HG03095 (cell line): ENCODE measurements around the gene FADD.

Experiments used
- ATAC-seq: cut with Tn5 transposase; IDR thresholded peaks from one replicate; pipeline ENCODE4 v1.9.1; 2021; ENCODE audit warnings: moderate library complexity; ENCODE audit not compliant: unreplicated experiment

The FADD gene

GRCh38 chr11:70202920-70203750 lies at the start of gene FADD:
FADD (plus strand) TSS chr11:70203296; CDS start chr11:70203460, 164 bp downstream.
- peak; percentile 59 for ATAC-seq

DNA sequence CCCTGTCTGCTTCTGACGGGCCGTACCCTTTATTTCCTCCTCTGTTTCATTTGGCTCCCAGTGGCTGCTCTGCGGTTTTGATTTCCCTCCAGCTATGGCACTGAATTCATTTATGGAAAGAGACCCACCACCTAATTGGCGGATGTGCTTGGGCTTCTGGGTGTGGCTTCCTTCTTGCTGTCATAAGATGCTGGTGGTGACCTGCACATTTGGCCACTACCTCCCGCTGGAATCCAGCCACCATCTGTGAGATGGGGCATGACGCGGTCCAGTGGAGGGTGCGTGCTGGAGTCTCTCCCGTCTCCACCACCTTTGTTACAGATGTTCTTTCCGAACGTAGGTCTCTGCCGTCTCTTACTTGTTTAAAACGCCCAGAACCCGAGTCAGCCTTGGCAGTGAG lies 47.7 kb upstream of the FADD start:
- ATAC-seq, result no peak

DNA sequence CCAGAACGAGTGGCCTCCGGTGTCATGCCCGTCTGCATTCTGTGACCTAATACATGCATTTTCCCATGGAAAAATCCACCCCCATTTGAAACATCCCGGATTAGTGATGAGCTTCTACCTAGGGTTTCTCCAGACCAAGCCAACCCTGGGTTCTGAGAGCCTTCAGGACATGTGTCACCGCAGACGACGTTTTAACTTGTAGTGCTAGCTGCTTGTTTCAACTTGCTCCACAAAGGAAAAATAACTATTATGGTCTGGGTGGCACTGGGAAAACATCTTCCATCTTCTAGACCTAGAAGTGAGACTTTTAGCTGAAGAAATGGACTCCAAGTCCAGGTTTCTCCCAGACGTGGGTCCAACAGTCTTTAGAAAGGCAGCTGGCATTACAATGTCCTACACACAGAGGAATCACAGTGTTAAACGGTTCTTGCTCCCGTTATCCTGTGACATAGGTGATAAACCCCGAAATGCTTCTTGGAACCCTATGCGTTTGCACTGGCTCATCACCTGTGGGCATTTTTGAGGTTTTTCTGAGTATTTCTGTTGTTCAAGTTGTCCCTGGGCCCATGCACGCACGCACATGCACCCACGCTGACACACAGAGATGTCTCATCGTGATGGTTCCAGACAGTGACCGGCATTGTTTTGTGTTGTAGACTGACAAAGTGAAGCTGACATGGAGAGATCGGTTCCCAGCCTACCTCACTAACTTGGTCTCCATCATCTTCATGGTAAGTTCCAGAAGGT lies 46.6 kb upstream of the FADD start:
- ATAC-seq, result no peak

DNA sequence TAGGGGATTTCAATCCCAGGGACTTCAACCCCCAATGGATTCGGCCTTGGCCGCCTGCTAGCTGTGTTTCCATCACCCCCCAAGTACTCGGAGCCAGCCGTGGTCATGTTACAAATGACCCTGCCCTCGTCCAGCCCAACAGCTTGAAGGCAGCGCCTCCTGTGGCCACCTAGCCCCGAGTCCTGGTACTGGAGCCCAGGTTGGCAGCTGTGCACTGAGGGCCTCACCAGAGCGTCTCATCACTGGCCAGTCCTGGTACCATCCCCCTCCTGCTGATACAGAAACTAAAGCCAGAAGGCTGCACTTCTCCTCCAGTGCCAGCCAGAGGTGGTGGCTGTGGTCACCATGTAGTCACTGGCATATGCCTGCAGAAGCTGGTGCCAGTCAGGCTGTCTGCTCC lies 44.9 kb upstream of the FADD start:
- no peak for ATAC-seq

DNA sequence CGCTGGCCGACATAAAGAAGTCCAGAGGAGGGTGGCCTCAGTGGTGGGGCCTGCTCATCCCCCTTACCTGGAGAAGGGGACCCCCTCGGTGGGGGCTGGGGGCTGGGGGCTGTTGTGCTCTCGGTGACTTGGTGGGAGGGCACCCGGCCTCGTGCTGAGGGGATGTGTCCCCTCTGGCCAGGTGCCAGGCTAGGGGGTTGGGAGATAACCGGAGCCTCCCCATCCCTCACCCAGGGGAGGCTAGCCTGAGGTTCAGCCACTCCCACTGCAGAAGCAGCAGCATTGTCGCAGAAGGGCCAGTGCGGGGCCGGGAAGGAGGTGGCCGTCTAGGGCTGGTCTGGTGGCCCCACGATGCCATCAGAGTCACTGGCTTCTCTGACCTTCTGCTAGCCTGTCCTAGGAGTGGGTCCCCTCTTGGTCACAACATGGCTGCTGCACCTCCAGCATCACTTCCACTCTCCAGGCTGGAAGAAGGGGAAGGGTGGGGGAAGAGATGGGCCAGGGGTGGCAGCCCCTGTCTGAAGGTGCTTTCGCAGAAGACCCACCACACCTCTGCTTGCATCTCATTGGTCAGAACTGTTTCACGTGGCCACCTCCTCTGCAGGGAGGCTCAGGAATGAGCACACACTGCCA lies 44.2 kb upstream of the FADD start:
- ATAC-seq, result no peak

GRCh38 chr11:70159627-70160570 lies 43.2 kb upstream of the FADD start:
- no peak for ATAC-seq

DNA sequence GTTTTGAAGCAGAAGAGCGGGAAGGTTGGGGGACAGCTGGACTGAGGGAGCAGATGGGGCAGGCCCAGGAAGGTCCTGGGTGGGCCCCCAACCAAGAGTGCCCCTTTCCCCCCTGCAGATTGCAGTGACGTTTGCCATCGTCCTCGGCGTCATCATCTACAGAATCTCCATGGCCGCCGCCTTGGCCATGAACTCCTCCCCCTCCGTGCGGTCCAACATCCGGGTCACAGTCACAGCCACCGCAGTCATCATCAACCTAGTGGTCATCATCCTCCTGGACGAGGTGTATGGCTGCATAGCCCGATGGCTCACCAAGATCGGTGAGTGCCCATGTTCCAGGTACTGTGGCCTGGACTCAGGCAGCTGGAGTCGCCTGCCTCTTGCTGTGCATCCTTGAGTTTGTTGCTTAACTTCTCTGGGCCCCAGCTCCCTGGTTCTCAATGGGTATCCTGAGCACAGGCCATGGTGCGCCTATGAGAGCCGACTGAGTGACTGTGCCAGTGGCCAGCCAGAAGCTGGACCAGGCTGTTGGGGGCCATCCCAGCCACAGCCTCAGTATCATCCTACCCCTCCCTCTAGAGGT lies 42.0 kb upstream of the FADD start:
- no peak for ATAC-seq

GRCh38 chr11:70164705-70165104 lies 38.4 kb upstream of the FADD start:
- no peak for ATAC-seq

DNA sequence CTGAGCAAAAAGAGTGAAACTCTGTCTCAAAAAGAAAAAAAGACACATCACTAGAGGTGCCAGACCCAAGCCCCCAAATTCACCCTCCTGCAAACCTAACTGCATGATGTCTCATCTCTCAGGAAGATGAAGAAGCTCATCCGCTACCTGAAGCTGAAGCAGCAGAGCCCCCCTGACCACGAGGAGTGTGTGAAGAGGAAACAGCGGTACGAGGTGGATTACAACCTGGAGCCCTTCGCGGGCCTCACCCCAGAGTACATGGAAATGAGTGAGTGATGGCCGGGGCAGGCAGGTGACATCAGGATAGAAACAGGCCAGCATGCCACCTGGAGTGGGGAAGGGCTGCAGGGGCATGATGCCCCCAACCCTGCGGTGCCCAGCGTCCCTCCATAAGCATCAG lies 36.0 kb upstream of the FADD start:
- ATAC-seq, result no peak

DNA sequence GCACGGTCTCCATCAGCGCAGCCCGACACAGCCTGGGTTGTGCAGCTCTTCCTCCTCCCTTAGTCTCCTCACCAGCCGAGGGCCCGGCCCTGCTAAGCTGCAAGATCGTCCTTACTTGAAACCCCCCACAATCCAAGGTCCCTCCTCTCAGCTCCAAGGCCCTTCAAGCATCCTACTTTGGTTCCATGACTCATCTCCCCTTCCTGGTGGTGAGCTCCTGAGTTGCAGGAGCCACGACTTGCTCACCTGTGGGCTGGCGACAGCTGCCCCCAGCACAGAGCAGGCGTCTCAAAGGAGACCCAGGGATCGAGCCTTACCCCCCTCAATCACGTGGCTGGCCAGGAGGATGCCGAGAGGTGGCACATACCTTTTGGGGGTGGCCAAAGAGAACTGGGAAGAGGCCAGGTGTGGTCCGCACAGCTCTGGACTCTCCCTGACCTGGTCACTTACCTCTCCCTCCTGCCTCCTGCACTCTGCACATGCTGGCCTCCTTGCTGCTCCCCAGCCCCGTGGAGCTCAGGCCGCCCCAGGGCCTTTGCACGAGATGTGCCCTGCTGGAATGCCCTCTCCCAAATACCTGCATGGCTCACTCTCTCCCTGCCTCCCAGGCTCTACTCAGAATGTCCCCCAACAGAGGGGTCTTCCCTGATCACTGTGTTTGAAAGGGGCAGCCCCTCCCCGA lies 35.2 kb upstream of the FADD start:
- no peak for ATAC-seq

DNA sequence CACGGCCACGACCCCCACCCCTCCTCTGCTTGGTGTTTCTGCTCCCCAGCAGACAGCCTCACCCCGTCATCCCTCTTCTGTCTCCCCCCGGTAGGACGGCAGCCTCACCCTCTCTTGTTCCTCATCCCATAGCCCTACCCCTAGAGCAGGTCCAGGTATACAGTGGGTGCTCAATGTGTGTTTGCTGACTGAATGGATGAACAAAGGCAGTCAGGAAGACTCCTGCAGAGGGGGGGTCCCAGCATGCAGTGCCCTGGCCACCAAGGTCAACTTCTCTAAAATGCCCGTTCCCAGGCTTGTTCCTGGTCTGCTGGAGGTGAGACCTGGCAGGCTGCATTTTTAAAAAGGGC lies 34.7 kb upstream of the FADD start:
- ATAC-seq, result no peak

DNA sequence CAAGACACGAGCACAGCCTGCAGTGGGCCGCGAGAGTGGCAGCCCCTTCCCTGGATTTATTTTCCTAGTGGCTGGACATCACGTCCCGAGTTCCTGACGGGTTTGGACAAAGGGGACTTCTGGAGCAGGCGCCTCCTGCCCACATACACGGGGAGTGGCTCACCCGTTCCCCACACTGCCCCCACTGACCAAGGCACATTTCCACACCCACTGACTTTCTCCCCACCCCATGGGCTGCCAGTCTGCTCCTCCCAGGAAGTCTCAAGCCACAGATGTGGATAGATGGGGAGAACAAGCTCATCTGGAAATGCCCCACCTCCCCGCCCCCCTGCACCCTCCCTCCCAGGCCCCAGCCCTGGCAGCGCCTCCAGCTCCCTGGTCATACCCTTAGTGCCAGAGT lies 34.0 kb upstream of the FADD start:
- ATAC-seq, result no peak

- no peak for ATAC-seq
These were observed 33.5 kb upstream of the FADD start for GRCh38 chr11:70169632-70170031.

GRCh38 chr11:70170596-70171210 lies 32.4 kb upstream of the FADD start:
- ATAC-seq, result no peak

GRCh38 chr11:70173018-70173417 lies 30.1 kb upstream of the FADD start:
- no peak for ATAC-seq

DNA sequence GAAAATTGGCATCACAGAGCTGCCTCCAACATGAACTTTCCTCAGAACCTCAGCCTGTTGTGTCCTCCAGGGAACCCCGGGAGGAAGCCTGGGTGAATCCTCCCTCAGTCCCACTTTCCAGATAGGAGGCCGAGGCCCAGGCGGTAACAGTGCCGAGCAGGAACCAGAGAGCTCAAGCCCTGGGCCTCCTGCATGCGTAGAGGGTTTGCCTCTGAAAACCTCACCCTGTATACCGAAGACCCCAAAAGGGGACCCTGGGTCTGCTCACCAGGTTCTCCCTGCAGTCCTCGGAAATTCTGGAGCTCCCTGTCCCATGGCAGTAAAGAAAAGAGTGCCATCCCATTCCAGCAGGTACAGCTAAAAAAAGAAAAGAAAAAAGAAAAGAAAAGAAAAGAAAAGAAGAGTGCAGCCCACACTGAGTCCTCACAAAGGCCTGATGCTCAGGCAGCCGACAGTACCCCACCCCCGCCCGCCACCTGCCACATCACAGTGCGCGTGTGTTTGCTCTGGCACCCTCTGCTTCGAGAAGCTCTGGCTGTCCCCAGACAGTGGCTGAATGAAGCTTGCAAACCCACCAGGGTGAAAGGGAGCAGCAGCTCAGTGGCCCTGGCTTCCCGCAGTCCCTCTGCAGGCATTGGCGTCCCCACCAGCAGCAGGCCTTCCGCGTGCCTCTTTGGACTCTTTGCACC lies 28.4 kb upstream of the FADD start:
- no peak for ATAC-seq

- no peak for ATAC-seq
These were observed 27.8 kb upstream of the FADD start for GRCh38 chr11:70175236-70175698.

GRCh38 chr11:70176940-70177689 lies 26.0 kb upstream of the FADD start:
- ATAC-seq, result no peak
